NCI-H510A (cell line): ENCODE results near the gene ZNF649.
"Not testable (repeated sequence)": the region's sequence is repeated elsewhere in the genome, so short reads cannot be mapped to it uniquely, and the experiment has no call there.

ENCODE experiments used
- DNase-seq: peaks from one replicate; lab custom pipeline; 2025; lab: John Stamatoyannopoulos, UW

The ZNF649 gene

DNA sequence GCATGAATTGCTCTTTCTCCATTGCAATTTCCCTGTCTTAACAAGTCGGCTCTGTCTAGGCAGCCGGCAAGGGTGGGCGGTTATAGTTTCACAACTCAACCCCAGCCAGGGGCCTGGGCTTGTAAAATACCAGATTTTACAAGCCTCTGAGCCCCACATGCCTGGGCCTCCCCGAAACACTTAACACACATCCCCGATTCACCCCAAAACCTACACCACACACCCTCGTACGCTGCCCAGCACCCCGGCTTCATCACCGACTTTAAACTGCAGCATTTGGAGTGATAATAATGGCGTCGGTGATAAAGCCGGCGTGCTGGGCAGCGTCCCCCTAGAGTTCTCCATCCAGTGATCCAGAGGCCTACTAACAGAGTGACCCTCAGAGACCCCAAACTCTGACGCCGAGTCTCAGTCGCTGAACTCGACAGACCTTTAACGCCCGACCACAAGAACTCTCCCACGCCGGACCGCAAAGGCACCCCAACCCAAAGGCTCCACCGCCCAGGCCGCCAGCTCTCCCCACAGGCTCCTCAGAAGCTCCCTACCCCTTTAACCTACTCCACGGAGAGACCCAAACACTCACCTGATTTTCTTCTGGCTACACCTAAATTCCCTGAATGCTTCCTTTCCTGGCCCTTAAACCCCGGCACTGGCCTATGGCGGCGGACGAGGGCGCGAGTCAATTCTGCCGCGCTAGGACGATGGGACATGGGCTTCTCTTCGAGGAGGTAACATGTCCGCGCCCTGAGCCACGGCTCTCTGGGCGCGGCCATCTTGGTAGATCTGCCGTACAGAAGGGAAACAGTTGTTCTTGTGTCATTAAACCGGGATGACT, at the start of gene ZNF649:
TSS of gene ZNF649 (minus strand) at position 687 of the 835 bp plus-strand sequence. CDS start 4,910 bp downstream, outside the sequence.
- DNase-seq, result peak; percentile 72

DNA sequence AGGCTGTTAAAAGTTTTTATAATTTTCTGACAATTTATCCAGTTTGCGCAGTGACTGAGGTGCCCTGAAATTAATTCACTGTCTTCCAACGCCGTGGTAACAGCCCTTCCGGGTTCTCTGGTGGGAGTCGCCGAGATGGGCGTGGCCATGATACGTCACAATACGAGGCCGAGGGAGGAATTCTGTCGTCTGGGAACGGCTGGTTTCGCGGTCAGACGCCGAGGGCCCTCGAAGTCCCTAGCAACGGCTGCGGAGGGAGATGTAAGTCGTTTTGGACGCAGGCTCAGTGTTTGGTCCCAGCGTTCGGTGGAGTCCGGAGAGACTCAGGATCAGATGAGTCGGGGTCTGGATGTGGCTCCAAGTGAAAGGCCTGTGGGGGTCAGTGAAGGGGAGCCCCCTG, 44.2 kb upstream of the ZNF649 start:
- DNase-seq, result no peak

DNA sequence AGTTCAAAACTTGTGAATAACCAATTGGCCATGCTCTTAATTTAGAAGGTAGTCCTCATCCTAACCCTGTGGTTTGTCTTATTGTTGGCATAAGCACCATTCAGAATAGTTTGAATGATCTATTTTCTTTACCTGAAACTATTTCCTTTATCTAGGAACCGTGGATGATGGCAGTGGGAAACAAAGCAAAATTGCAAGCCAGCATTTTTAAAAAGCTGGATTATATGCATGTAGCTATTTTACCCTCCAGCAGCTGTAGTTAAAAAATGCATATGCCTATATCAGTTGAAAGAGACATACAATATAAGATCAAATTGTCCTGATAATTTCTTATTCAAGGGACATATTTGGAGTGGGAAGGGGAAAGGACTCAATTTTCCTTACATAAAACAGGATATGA, 41.8 kb upstream of the ZNF649 start:
- no peak for DNase-seq

DNA sequence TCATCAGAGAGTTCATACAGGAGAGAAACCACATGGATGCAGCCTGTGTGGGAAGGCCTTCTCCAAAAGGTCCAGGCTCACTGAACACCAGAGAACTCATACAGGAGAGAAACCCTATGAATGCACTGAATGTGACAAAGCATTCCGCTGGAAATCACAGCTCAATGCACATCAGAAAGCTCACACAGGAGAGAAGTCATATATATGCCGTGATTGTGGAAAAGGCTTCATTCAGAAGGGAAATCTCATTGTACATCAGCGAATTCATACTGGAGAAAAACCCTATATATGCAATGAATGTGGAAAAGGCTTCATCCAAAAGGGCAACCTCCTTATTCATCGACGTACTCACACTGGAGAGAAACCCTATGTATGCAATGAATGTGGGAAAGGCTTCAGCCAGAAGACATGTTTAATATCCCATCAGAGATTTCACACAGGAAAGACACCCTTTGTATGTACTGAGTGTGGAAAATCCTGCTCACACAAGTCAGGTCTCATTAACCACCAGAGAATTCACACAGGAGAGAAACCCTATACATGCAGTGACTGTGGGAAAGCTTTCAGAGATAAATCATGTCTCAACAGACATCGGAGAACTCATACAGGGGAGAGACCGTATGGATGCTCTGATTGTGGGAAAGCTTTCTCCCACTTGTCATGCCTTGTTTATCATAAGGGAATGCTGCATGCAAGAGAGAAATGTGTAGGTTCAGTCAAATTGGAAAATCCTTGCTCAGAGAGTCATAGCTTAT, 40.2 kb upstream of the ZNF649 start:
- DNase-seq, result no peak

DNA sequence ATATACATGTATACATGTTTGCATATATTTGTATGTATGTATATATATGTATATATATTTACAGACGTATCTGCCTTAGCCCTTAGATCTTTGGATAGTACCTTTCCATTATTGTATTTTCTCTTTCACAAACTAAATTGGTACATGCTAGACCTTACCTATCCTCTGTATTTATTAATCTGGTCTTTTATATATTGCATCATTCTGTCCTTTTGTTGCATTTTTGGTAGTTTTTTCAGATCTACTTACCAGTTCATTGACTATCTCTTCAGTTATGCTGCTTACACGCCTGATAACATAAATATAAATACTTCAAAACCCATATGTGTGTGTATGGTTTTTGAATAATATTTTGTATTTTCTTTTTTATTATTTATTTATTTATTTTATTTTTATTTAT, 34.1 kb upstream of the ZNF649 start:
- DNase-seq, result no peak

DNA sequence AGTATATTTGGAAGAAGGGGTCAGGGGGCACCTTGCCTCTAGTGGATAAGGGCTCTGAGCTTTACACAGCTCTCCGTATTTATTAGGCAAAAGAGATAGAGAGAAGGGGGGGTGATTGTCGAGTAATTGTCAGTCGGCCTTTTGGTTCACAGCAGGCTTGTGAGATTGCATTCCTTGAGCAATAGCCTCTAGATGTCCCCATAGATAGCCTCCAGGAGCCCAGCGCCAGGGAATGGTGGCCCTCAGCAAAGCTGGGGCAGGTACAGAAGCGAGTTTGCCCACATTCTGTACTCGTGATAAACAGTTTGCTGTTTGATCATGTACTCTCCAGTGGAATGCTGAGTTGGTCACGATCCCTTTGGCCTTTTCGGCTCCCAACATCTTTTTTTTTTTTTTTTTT, 27.1 kb upstream of the ZNF649 start:
- DNase-seq, result no peak

DNA sequence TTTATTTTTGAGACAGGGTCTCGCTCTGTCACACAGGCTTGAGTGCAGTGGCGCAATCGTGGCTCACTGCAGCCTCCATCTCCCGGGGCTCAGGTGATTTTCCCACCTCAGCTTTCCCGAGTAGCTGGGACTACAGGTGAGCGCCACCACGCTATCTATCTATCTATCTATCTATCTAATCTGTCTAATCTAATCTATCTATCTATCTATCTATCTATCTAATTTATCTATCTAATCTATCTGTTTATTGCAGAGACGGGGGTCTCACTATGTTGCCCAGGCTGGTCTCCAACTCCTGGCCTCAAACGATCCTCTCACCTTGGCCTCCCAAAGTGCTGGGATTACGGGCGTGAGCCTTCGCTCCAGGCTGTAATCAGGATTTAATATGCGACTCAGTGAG, 23.0 kb upstream of the ZNF649 start:
- no peak for DNase-seq

DNA sequence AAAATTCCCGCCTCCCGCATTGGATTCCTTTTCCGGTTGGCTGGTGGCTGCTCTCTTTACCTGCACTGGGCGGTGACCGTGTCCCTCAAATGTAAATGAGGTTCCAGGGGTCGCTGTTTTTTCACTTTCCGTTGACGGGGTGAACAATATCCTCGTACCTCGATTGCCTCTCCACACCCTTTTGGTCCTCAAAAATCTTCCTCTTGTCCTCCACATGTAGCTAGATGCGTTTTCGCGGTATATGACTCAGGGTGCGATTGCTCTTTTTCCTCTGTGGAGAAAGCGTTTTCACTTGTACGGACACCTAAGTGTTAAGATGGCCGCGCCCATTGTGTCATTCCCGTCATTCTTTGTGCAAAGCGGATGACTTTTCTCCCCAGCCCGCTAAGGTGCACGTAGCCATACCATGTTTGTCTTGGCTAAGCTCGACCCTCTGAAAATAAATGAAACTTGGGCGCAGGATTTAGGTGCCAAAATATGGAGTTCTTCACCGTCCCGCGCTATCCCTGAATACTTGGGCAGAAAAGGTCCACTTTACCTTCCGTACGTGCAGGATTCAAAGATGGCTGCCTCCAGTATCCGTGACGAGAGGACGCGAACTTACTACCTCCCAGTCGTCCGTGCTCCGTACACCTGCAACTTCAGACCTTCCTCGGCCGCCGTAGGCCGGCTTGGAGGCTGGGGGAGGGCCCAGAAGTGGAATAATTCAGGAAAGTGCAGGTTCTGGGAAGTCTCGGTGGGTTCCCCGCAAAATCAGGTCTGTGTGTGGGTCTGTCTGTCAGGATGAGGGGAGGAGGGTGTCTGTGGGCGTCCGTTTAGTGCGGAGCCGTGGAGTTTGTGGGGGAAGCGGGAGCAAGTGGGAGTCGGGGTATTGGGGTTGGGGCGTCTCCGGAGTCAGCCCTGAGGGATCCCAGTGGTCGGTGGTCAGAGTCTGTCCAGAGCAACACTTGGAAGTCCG, 22.2 kb upstream of the ZNF649 start, which contains the start of gene ZNF613:
TSS of gene ZNF613 (plus strand) at position 689 of the 958 bp plus-strand sequence. CDS start 8,749 bp downstream, outside the sequence.
- peak; percentile 93 for DNase-seq

DNA sequence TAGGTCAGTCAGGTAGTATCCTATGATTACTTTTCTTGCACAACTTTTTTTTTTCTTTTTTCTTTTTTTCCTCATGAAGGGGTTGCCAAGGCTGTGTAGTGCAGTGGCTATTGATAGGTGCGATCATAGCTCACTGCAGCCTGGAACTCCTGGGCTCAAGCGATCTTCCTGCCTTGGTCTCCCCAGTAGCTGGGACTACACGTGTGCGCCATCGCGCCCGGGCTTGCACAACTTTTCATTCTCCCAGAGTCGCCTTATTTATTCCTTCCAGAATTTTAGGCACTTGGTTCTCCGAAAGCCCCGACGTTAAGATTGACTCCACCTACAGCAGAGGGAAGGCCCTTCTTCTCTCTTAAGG, 21.6 kb upstream of the ZNF649 start:
- no peak for DNase-seq

DNA sequence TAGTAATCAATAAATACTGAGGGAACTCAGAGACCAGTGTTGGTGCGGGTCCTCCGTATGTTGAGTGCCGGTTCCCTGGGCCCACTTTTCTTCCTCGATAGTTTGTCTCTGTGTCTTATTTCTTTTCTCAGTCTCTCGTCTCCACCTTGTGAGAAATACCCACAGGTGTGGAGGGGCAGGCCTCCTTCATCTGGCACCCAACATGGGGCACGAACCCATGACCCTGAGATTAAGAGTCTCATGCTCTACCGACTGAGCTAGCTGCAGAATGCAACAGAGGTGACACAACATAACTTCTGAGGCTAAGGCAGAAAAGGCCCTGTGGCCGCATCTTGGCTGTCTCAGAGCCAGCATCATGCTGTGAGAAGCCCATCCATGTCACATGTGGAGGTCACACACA, 17.1 kb upstream of the ZNF649 start:
- no peak for DNase-seq

DNA sequence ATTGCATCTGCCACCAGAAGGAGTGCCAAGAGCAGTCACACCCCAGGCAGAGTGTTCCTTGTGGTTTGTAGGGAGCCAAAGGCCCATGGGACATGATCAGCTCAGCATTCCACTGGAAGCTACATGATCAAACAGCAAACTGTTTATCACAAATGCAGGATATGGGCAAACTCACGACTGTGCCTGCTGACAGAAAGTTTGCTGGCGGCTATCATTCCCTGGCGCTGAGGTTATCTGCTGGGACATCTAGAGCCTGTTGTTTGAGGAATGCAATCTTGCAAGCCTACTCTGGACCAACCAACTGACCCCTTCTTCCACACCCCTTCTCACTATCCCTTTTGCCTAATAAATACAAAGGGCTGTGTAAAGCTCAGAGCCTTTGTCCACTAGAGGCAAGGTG, 14.8 kb upstream of the ZNF649 start:
- no peak for DNase-seq

DNA sequence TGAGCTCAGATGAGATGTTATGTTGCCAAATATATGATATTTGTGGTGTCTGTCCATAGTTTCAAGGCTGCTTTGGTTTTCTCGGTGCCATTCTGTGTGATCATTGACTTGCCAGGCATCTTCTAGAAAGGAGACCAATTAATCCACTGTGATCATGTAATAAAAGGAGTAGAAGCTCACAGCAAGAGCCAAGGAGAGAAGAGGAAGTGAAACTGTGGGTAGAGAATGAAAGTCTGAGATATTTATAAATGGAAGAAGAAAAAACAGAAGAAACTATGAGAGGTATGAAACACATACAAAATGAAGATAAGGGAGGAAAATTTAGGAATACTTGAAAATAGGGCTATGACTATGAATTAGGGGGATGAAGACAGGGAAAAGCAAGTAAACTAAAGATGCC, 11.3 kb upstream of the ZNF649 start:
- DNase-seq, result no peak

DNA sequence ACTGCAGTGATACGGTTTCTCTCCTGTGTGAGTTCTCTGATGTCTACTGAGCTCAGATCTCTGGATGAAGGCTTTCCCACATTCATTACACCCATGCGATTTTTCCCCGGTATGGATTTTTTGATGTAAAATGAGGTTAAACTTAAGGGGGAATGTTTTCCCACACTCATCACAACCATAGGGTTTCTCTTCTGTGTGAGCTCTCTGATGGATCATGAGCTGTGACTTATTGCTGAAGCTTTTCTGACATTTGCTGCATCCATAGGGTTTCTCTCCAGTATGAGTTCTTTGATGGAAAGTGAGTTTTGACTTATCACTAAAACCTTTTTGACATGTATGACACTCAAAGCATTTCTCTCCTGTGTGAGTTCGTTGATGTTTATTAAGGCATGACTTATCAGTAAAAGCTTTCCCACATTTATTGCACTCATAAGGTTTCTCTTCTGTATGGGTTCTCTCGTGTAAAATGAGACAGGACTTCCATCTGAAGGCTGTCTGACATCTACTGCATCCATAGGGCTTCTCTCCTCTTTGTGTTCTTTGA, 10.6 kb upstream of the ZNF649 start:
- no peak for DNase-seq

DNA sequence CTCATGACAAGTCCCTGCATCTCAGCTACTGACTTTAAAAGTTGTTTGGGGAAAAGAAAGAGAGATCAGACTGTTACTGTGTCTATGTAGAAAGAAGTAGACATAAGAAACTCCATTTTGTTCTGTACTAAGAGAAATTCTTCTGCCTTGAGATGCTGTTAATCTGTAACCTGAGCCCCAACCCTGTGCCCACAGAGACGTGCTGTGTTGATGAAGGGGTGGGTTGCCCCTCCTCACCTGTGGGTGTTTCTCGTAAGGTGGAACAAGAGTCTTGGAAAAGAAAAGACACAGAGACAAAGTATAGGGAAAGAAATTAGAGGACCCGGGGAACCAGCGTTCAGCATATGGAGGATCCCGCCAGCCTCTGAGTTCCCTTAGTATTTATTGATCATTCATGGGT, 3.2 kb upstream of the ZNF649 start:
- DNase-seq, result not testable (repeated sequence)

DNA sequence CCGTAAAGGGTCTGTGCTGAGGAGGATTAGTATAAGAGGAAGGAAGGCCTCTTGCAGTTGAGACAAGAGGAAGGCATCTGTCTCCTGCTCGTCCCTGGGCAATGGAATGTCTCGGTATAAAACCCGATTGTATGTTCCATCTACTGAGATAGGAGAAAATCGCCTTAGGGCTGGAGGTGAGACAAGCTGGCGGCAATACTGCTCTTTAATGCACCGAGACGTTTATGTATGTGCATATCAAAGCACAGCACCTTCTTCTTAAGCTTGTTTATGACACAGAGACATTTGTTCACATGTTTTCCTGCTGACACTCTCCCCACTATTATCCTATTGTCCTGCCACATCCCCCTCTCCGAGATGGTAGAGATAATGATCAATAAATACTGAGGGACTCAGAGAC, 1.3 kb upstream of the ZNF649 start:
- DNase-seq, result not testable (repeated sequence)

DNA sequence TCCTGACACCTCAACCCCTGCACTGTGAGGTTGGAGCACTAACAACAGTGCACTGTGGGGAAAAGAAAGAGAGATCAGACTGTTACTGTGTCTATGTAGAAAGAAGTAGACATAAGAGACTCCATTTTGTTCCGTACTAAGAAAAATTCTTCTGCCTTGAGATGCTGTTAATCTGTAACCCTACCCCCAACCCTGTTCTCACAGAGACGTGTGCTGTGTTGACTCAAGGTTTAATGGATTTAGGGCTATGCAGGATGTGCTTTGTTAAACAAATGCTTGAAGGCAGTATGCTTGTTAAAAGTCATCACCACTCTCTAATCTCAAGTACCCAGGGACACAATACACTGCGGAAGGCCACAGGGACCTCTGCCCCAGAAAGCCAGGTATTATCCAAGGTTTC, 822 bp upstream of the ZNF649 start:
- not testable (repeated sequence) for DNase-seq

DNA sequence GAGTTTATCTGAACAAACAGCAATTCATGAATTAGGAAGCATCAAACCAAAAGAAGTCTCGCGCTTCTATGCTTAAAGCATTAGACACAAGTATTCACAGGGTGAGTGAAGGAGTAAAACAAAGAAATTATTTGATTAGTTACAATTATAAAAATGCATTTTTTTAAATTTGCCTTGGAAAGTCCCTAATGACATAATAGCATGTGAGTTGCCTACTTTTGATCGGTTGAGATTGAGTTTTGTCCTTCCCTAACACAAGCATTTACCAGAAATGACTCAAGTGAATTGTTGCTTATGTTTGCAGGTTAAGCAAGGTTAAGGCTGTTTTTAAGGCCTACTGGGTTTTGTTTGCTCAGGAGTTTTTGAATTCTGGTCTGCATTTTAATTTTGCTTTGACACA, 389 bp upstream of the ZNF649 start:
- DNase-seq, result no peak

DNA sequence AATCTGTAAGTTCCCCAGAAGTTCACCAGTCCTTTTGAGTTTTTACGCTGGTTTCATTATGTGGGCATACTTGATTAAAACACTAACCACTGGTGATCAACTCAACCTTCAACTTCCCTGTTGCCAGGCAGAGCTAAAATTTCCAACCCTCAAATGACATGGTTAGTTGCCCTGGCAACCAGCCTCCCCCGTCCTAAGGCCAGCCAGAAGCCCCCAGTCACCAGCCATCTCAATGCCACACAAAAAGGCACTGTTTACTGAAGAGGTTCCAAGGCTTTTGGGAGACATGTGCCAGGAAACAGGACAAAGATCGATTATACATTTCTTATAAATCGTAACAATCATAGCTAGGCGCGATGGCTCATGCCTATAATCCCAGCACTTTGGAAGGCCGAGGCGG, 1.6 kb downstream of the ZNF649 start:
- no peak for DNase-seq

DNA sequence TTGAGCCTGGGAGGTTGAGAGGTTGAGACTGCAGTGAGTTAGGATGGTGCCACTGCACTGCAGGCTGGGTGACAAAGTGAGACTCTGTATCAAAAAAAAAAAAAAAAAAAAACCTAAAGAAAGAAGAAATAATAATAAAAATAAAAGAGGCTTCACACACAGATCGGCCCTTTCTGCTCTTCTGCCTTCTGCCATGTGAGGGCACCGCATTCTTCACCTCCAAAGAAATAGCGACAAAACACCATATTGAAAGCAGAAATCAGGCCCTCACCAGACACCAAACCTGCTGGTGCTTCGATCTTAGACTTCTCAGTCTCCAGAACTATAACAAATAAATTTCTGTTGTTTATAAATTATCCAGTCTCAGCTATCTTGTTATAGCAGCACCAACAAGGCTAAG, 3.0 kb downstream of the ZNF649 start:
- no peak for DNase-seq

DNA sequence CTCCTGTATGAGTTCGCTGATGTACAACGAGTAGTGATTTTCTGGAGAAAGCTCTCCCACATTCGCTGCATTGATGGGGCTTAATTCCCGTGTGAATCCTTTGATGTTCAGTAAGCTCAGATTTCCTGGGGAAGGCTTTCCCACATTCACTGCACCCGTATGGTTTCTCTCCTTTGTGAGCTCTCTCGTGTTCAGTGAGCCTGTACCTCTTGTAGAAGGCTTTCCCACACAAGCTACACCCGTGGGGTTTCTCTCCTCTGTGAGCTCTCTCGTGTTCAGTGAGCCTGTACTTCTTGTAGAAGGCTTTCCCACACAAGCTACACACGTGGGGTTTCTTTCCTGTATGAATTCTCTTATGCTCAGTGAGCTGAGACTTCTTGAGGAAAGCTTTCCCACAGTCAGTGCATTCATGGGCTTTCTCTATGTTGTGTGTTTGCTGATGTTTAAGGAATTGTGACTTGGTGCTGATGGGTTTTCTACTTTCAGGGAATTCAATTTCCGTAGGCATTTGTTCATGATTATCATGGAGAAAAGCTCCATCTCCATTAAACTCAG, 13.5 kb downstream of the ZNF649 start:
- no peak for DNase-seq

DNA sequence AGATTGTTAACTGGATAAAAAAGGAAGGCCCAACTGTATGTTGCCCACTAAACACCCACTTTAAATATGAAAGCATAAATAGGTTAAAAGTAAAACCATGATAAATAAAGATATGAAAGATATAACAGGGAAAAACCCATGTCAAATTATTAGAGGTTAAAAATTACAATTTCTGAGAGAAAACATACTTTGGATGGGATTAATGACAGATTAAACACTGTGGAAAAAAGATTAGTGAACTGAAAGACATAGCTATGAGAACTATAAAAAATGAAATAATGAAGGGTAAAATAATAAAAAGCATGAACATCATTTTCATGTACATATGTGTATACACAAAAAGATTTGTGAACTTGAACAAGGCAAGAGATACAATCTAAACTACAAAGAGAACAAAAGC, 14.9 kb downstream of the ZNF649 start:
- DNase-seq, result no peak
